GM12892 (cell line): ENCODE data around the gene RBCK1.

Experiments
- DNase-seq: peaks from one replicate; pipeline ENCODE4 v3.0.0; 2011; ENCODE audit not compliant: insufficient read length
- FAIRE-seq: peaks from 2 replicates; lab custom pipeline; 2011; peaks lifted over from hg19 to GRCh38; lab: Jason Lieb, UNC
- POLR2A ChIP-seq: IDR thresholded peaks from 2 replicates; pipeline ENCODE4 v1.6.1; 2011; ENCODE audit warnings: low read depth, low read length, control low read depth
- POLR2AphosphoS5 ChIP-seq: IDR thresholded peaks from 2 replicates; pipeline ENCODE4 v1.6.1; 2011; ENCODE audit warnings: low read depth, low read length, control low read depth
- TAF1 ChIP-seq: IDR thresholded peaks from 2 replicates; pipeline ENCODE4 v1.6.1; 2011; ENCODE audit warnings: low read depth, mild to moderate bottlenecking, control low read depth, low read length, borderline replicate concordance

Gene RBCK1

DNA sequence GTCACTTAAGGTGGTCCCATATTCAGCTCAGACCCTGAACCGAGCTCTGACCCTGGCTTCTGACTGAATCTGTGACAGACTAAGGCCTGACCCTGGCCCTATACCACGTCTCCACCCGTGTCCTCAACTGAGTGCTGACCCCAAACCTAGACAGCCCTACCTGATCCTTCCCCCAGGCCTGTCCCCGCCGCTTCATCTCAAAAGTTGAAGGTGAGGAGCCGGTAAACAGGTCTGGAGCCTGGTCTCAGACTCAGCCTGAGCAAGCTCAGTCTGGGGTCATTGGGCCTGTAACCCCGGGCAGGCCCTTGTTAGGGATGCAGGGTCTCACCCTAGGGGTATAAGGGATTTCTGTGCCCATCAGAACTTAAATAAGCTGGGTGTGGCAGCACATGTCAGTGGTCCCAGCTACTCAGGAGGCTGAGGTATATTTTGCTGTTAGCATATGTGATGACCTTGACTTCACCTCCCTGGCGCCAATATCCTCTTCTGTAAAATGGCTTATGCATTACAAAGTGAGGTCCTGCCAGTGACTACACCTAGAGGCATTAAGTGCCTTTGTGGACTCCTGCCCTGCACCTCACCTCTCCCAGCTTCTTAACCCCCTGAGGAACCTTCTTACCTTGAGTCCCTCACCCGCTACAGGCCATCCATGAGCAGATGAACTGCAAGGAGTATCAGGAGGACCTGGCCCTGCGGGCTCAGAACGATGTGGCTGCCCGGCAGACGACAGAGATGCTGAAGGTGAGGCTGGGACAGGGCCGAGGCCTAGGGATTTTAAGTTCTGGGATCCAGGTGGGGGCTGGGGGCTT is 20.0 kb downstream of the RBCK1 start:
- no peak for DNase-seq
- TF ChIP-seq TAF1 = no peak
- no peak for TF ChIP-seq POLR2AphosphoS5
- TF ChIP-seq POLR2A = no peak
- FAIRE-seq = no peak

DNA sequence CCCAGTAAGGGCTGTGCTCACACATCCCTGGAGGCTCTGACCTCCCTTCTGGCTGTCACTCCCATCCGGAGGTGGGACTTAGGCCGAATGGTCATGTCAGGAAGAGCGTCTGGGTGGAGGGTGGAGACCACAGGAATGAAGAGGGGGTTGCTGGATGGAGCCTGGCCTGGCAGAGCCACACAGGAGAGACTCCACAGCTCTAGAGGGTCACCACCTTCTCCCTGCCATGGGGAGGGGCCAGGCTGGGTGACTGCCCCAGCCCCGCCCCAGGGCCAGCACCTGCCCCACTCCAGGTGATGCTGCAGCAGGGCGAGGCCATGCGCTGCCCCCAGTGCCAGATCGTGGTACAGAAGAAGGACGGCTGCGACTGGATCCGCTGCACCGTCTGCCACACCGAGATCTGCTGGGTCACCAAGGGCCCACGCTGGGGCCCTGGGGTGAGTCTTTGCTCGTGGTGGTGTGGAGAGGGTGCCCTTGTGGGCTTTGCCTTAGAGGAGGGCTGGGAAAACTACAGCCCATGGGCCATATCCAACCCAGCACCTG is 20.6 kb downstream of the RBCK1 start:
- FAIRE-seq = no peak
- DNase-seq = no peak
- no peak for TF ChIP-seq POLR2AphosphoS5
- no peak for TF ChIP-seq TAF1
- TF ChIP-seq POLR2A = no peak

- FAIRE-seq = no peak
- TF ChIP-seq TAF1 = no peak
- no peak for TF ChIP-seq POLR2A
These were observed 22.2 kb downstream of the RBCK1 start for GRCh38 chr20:430091-430999.

GRCh38 chr20:431012-431904 is 23.2 kb downstream of the RBCK1 start:
- DNase-seq (no peak), FAIRE-seq (no peak)
- TF ChIP-seq POLR2A (no peak), POLR2AphosphoS5 (no peak), TAF1 (no peak)

More at GRCh38 chr20:430091-430999, 22.2 kb downstream of the RBCK1 start:
- no peak for DNase-seq

GRCh38 chr20:432208-432607 is 24.1 kb downstream of the RBCK1 start:
- TF ChIP-seq POLR2A (no peak), TAF1 (no peak), POLR2AphosphoS5 (no peak)
- FAIRE-seq (no peak), DNase-seq (no peak)

DNA sequence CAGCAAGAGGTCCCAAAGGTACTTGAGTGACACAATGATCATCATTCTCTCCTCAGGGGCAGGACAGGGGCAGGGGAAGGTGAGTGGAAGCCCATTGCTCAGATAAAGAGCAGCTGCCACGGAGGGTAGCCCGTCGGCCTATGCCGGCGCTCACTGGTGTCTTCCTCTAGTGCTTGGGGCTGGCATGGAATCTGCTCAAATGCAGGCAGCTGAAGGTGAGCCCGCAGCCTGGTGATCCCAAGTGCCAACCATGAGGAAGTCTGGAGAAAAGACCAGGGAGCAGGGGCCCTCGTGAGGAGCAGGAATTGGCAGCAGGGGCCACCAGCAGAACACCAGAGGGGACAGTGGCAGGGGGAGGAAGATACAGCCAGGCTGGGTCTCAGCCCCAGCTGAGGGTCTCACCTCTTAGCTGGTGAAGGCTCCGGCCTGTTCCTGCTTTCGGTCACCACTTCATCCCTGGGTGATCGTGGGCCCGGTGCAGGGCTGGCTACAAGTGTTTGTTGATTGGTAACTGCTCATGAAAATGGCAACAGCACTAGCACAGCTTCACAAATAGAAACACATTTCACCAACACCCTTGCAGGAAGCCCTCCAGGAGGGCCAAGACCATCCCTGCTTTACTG is 24.7 kb downstream of the RBCK1 start:
- TF ChIP-seq POLR2A (no peak), POLR2AphosphoS5 (no peak), TAF1 (no peak)
- FAIRE-seq = no peak
- DNase-seq = no peak

GRCh38 chr20:433300-433975 is 25.3 kb downstream of the RBCK1 start:
- DNase-seq (peak; percentile 73), FAIRE-seq (peak; percentile 95)
- TF ChIP-seq POLR2AphosphoS5 (peak; percentile 25; the same call in 1 of the 2 replicates), POLR2A (0 out of 2 replicates have a peak, but pooled peaks have one; percentile 30), TAF1 (no peak)

GRCh38 chr20:434221-434620 is 26.1 kb downstream of the RBCK1 start:
- no peak for TF ChIP-seq POLR2A
- no peak for TF ChIP-seq TAF1
- TF ChIP-seq POLR2AphosphoS5 = no peak
- FAIRE-seq = peak; percentile 17
- no peak for DNase-seq

GRCh38 chr20:434661-435419 is 26.7 kb downstream of the RBCK1 start:
- FAIRE-seq = no peak
- no peak for DNase-seq
- TF ChIP-seq POLR2A = no peak
- no peak for TF ChIP-seq TAF1
- no peak for TF ChIP-seq POLR2AphosphoS5
